ENCODE measurements around the gene TXNDC11. TPM values are rescaled to one million over a fixed set of nuclear protein-coding genes. Genes with fewer than 3 reads are reported as not detected.
A peak's percentile ranks its signal among the peaks of the same experiment; 100 is the strongest.

The TXNDC11 gene
- total and polyA plus RNA-seq, 2 donors (not counting 3 experiments of a cell fraction or from before 2014, with no cell fraction given) = 42.5 to 66.0 TPM

GRCh38 chr16:11640987-11641817, 101.5 kb downstream of the TXNDC11 start:
- no peak overlapping the region for H3K4me2 ChIP-seq (ENCODE audit: insufficient read depth, low read length)
- intact Hi-C loops (cut with micrococcal nuclease) (loop anchor here (1.0 kb wide), 3 partner anchors 109 to 245 kb away; no protein-coding TSS in a partner anchor), dilution Hi-C loops (cut with MboI; ENCODE audit: extremely low pct_ligation_motif_present, low sequenced_read_pairs) (no loop called here)
- H3K9me3 ChIP-seq (replicated peaks; ENCODE audit: control insufficient read depth, insufficient read depth, low read length) = no peaks in the 10 kb centered on the region
- ChIA-PET CTCF (interaction anchor here (0.6 to 2.8 kb wide), 10 partner anchors 9 to 245 kb away, joined by 3 to 64 read pairs (median 6); no protein-coding TSS in a partner anchor), POLR2A (no interaction called here)
- no TSS peak for BruUV-seq (replicated peaks)
- no peaks in the 10 kb centered on the region for H3K9me1 ChIP-seq (replicated peaks; ENCODE audit: control insufficient read depth, extremely low read depth, insufficient read depth, low read length)
- no peak overlapping the region for H2AFZ ChIP-seq (ENCODE audit: low read depth, low read length)
- no peak overlapping the region for H3K4me3 ChIP-seq (replicated peaks in 1 of 3; ENCODE audit: insufficient read depth in 1 of 3, low read depth in 1 of 3, low read length in 3 of 3)
- no peaks in the 10 kb centered on the region for H3K79me2 ChIP-seq (ENCODE audit: control insufficient read depth, insufficient read depth, low read length)
- TF ChIP-seq GATA2 (IDR thresholded peaks at IDR 0.05; ENCODE audit: insufficient read depth, insufficient read length, low read depth, low read length) = peak; percentile 41
- peak; percentile 62 to 69 for TF ChIP-seq CTCF (IDR thresholded peaks at IDR 0.05; ENCODE audit: extremely low read depth in 1 of 2, insufficient read depth in 1 of 2, low read depth in 1 of 2, low read length in 2 of 2)
- no peak for TF ChIP-seq EZH2 (IDR thresholded peaks at IDR 0.05; ENCODE audit: borderline replicate concordance, low read depth, low read length, severe bottlenecking)
- H3K4me1 ChIP-seq (ENCODE audit: control insufficient read depth, extremely low read depth, insufficient read depth, low read length) = peaks cover 3% of the 10 kb centered on the region
- no peaks in the 10 kb centered on the region for H4K20me1 ChIP-seq (replicated peaks; ENCODE audit: control insufficient read depth, extremely low read depth, insufficient read depth, low read length)
- FAIRE-seq (peak; percentile 80), DNase-seq (ENCODE audit: low read depth, low spot score) (peak; percentile 45)
- H3K9ac ChIP-seq (replicated peaks; ENCODE audit: extremely low read depth, insufficient read depth, low read length) = no peak overlapping the region
- no peaks in the 10 kb centered on the region for H3K36me3 ChIP-seq (ENCODE audit: control insufficient read depth in 2 of 2, extremely low read depth in 1 of 2, insufficient read depth in 2 of 2, low read length in 2 of 2)
- peaks cover 2% of the 10 kb centered on the region in 2 experiments for H3K27me3 ChIP-seq (ENCODE audit: control insufficient read depth in 2 of 2, insufficient read depth in 2 of 2, low read length in 2 of 2)
- H3K27ac ChIP-seq (ENCODE audit: insufficient read depth, low read depth, low read length) = no peak overlapping the region

Data from endothelial cell of umbilical vein (primary cell).